GM21529 (cell line): Measurements from ENCODE around the gene DSG3.

Source experiments
- ATAC-seq: cut with Tn5 transposase; IDR thresholded peaks from one replicate; pipeline ENCODE4 v1.9.1; 2021; ENCODE audit not compliant: unreplicated experiment

The DSG3 gene

DNA sequence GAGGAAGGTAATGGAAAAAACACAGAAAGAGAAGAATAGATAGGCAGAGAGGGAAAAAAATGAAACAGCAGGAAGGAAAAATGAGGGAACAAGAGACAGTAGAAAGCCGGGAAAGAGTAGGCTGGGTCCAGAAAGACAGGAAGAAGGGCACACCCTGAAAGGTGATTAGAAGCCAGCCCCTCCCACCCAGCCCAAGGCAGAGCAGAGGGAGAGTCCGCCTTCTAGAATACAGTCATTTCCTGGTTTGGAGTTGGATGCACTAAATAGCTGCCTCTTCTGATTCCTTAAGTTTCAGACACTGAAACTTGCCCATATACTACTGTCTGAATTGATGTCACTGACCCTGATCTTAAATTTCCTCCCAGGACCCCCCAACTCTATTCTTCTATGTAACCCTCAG, 17.9 kb upstream of the DSG3 start:
- ATAC-seq = no peak

- ATAC-seq = no peak
Observed at GRCh38 chr18:31430072-31430471, 17.5 kb upstream of the DSG3 start.

DNA sequence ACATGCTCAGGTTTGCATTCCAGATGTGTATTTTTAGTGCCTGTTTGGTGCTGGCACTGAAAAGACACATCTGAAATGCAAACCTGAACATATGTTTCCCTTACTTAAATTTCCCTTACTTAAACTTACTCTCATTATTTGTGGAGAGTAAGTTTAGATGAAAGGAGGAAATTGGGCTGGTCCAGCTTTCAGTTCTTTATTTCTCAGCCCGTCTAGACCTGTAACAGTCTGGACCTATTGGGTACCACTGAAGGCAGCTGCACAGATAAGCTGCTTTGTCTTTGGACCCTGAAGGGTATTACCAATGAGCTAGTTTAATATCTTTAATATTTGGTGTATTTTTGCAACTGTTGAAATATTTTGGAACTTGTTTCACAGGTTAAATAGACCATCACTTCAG, 17.0 kb upstream of the DSG3 start:
- no peak for ATAC-seq

DNA sequence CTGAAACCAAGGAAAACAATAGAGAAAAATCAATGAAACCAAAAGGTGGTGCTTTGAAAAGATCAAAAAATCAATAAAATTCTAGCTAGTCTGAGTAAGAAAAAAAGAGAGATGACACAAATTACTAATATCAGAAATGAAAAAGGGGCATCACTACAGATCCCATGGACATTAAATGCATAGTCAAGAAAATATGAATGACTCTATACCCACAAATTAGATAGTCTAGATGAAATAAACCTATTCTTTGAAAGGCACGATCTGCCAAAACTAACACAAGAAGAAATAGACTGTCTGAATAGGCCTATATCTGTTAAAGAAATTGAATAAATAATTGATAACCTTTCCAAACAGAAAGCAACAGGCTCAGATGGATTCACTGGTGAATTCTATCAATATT, 15.2 kb upstream of the DSG3 start:
- no peak for ATAC-seq

- ATAC-seq = no peak
Observed at GRCh38 chr18:31436825-31437224, 10.7 kb upstream of the DSG3 start.

- peak; percentile 65 for ATAC-seq
Observed at GRCh38 chr18:31438402-31438801, 9.1 kb upstream of the DSG3 start.

GRCh38 chr18:31439807-31440325, 7.7 kb upstream of the DSG3 start:
- ATAC-seq = no peak

- ATAC-seq = no peak
Observed at GRCh38 chr18:31440787-31441186, 6.8 kb upstream of the DSG3 start.

DNA sequence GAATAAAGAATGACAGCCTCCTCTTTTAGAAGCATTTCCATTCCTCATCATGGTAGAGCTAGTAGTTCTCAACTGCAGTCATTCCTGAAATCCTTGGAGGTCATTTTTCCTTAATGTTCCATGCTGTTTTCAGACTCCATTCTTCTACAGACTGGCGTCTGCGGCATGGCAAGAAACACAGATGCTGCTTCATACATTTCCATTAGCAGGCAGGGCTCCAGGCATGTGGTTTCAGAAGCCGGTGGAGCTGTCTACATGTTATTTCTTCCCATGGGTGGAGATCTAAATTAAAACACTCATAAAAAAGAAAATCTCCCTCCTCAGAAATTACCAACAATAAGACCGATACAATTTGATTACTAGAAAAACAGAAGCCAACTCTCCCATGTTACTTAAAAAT, 6.0 kb upstream of the DSG3 start:
- no peak for ATAC-seq

GRCh38 chr18:31444142-31444541, 3.4 kb upstream of the DSG3 start:
- no peak for ATAC-seq

DNA sequence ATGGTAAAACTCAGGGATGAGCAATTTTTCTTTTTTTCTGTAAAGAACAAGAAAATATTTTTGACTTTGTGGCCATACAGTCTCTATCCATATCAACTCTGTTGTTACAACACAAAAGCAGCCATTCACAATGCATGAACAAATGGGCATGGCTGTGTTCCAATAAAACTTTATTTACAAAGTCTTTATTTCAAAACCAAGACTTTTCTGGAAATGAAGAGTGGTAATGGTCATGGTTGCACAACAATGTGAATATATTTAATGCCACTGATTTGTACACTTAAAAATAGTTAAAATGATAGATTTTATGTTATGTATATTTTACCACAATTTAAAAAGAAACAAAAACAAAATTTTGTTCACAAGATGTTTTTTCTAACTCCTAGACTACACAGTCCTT, 1.6 kb upstream of the DSG3 start:
- ATAC-seq = no peak

GRCh38 chr18:31446854-31447253, 687 bp upstream of the DSG3 start:
- no peak for ATAC-seq

DNA sequence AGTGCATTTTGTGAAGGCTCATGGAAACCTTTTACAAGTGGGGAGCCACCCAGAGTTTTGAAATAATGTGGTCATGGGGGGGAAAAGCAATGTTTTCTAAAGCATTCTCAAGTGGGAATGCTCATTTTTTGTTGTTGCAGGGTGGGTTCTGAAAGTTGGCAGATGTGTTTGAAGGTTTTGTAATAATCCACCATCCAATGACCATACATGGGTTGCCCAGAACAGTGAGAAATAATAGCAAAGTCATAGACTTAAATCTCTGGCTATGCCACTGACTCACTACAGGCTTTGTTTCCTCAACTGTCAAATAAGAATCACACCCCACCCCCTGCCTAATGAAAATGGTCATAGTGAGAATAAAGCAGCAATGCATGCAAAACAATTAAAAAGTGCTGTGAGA, 2.9 kb downstream of the DSG3 start:
- no peak for ATAC-seq

DNA sequence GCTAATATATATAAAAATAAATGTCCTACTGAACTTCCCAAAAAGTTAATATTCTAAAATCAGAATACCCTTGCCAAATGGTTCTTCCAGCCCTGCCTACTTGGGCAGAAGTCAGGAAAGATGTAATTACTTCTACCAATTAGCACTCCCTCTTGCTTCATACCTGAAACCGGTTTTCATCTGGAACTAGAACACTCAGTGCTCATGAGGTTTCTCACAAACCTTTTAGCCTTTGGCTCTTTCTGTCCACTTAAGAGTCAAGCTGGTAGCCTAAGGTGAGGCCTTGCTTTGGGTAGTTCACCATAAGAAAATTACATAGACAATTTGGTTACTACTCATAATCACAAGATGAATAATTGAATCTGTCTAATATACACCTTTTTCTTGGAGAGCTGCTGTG, 4.1 kb downstream of the DSG3 start:
- ATAC-seq = no peak

DNA sequence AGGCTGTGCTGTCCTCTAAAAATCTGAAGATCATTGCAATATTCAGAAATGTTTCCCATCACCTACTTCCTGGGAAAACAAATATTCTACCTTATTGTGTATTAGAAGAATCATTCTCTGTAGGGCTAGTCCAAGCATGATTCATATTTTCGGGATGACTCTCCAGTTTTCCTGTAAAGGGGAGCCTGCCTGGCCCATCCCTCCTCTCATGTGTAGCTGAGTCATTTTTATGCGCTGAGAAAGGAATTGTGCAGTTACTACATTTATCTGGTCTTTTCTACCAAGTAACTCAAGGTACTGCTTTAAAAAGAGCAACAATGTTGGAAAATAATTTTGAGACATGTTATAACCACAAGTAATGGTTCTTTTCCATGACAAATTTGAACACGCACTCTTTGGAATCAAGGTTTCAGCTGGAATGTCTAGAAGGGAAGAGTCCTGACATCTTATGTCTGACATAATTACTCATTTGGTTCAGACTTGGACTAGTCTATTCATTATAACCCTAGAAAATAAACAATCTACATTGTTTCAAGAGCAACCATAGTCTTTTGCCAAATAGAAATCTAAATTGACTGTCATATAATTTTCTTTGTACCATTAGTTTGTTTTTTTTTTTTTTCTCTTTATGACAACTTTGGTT, 6.6 kb downstream of the DSG3 start:
- ATAC-seq = no peak

DNA sequence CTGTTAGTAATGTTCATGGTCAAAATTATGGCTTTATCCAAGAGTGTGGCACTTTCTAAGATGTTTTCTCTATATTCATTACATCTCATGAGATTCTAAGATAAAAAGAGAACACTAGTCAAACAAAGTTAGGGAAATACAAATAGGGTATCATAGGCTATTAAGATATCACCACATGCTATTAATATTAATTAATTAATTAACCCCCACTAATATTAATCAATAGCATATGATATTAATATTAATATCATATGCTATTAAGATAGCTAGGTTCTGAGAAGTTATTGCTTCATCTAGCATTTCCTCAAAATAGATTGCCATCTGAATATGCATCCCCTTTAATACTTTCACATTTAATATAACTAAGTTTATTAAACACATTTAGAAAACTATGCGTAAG, 22.1 kb downstream of the DSG3 start:
- no peak for ATAC-seq

DNA sequence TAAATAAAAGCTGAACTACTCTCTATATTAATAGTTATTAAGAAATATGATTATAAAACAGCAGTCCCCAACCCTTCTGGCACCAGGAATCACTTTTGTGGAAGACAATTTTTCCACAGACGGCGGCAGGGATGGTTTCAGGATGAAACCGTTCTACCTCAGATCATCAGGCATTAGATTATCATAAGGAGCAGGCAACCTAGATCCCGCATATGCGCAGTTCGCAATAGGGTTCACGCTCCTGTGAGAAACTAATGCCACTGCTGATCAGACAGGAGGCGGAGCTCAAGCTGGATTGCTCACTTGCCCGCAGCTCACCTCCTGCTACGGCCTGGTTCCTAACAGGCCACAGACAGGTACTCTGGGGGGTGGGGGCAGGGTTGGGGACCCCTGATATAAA, 31.1 kb downstream of the DSG3 start:
- ATAC-seq = no peak

GRCh38 chr18:31482051-31482450, 34.5 kb downstream of the DSG3 start:
- no peak for ATAC-seq

DNA sequence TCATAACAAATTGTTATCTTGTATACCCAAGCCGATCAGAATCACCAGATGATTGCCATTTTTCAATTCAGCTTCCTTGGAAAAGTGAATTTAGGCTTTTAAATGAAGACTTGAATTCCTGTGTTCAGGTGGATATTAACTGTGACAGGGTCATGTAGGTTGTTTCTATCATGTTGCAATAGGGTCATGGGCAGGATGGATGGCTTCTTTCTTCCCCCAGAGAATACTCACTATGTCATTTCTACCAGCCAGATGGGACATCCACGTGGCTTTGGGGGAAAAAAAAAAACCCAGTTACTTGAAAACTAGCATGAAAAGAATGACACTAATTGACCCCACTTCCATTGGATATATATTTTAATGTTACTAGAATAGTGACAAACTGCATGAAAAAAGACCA, 35.9 kb downstream of the DSG3 start:
- ATAC-seq = no peak

- ATAC-seq = no peak
Observed at GRCh38 chr18:31484461-31484860, 36.9 kb downstream of the DSG3 start.

DNA sequence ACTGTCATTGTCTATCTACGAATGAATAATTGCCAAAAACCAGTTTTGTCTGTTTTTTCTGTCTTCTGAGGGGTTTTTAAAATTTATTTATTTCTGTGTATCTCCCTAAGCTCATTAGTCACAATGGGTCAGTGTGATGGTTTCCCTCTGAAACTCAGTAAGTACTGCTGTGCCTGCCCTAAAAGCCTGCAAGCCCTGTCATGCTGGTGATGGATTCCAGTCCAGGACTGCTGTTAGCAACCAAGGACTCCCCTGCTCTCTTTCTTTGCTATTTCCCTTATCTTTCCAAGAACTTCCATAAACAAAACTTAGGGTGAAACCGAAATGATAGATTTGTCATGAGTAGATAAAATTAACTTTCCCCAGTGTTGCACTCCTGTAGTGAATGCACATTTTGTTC, 38.6 kb downstream of the DSG3 start:
- ATAC-seq = no peak

GRCh38 chr18:31487246-31488015, 39.9 kb downstream of the DSG3 start:
- ATAC-seq = no peak

DNA sequence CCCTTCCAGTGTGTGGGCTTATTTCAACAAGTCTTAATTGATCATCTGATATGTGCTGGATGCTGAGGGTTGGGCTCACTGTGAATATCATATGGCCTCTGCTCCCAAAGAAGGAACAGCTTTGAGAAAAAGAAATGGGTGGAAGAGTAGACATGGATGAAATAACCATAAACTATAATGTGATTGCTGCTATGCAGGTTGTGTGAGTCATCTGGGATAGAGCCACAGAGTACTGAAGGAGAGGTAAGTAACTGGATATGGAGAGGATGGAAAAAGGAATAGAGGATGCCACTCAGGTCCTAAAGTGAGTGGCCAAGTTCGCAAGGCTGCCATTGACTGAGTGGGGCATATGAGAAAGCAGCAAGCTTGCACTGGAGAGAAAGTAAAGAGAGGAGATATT, 41.8 kb downstream of the DSG3 start:
- no peak for ATAC-seq
